ENCODE data around the gene GYS1. TPM values are rescaled to one million over a fixed set of nuclear protein-coding genes. Genes with fewer than 3 reads are reported as not detected.

GYS1 gene
- total RNA-seq, 1 donor from 2014 or later: 62.1 TPM

- DNase-seq (ENCODE audit: extremely low spot score, unreplicated experiment): no peak
These were observed 18.1 kb upstream of the GYS1 start for GRCh38 chr19:49011194-49011593.

GRCh38 chr19:49010453-49010852, 17.3 kb upstream of the GYS1 start:
- Mint-ChIP-seq H3K4me1 (ENCODE audit: unreplicated experiment) (no peaks in the 10 kb centered on the region), H3K27ac (no peak overlapping the region), H3K4me3 (no peak overlapping the region), H3K9me3 (no peaks in the 10 kb centered on the region), H3K27me3 (no peaks in the 10 kb centered on the region), H3K36me3 (peaks cover 6% of the 10 kb centered on the region)
- no peak for TF ChIP-seq CTCF (conservative IDR thresholded peaks at IDR 0.05)
- DNase-seq (ENCODE audit: extremely low spot score, unreplicated experiment): no peak

More at GRCh38 chr19:49011194-49011593, 18.1 kb upstream of the GYS1 start:
- peaks cover 11% of the 10 kb centered on the region for H3K36me3 Mint-ChIP-seq
- H3K27me3 Mint-ChIP-seq: no peaks in the 10 kb centered on the region
- H3K4me1 Mint-ChIP-seq (ENCODE audit: unreplicated experiment): no peaks in the 10 kb centered on the region
- no peaks in the 10 kb centered on the region for H3K9me3 Mint-ChIP-seq
- no peak for TF ChIP-seq CTCF (conservative IDR thresholded peaks at IDR 0.05)
- H3K4me3 Mint-ChIP-seq: no peak overlapping the region
- no peak overlapping the region for H3K27ac Mint-ChIP-seq

GRCh38 chr19:49009828-49010227, 16.7 kb upstream of the GYS1 start:
- TF ChIP-seq CTCF (conservative IDR thresholded peaks at IDR 0.05): no peak
- H3K36me3 Mint-ChIP-seq: peaks cover 8% of the 10 kb centered on the region
- no peaks in the 10 kb centered on the region for H3K4me1 Mint-ChIP-seq (ENCODE audit: unreplicated experiment)
- H3K27ac Mint-ChIP-seq: no peak overlapping the region
- H3K27me3 Mint-ChIP-seq: no peaks in the 10 kb centered on the region
- H3K4me3 Mint-ChIP-seq: no peak overlapping the region
- H3K9me3 Mint-ChIP-seq: no peaks in the 10 kb centered on the region
- no peak for DNase-seq (ENCODE audit: extremely low spot score, unreplicated experiment)

- no peak overlapping the region for H3K4me3 Mint-ChIP-seq
- H3K4me1 Mint-ChIP-seq (ENCODE audit: unreplicated experiment): no peaks in the 10 kb centered on the region
- no peaks in the 10 kb centered on the region for H3K9me3 Mint-ChIP-seq
- no peak for DNase-seq (ENCODE audit: extremely low spot score, unreplicated experiment)
- TF ChIP-seq CTCF (conservative IDR thresholded peaks at IDR 0.05): no peak
- no peaks in the 10 kb centered on the region for H3K27me3 Mint-ChIP-seq
- H3K36me3 Mint-ChIP-seq: peaks cover 3% of the 10 kb centered on the region
- H3K27ac Mint-ChIP-seq: no peak overlapping the region
These were observed 13.8 kb upstream of the GYS1 start for GRCh38 chr19:49006905-49007304.

- H3K4me3 Mint-ChIP-seq: no peak overlapping the region
- no peaks in the 10 kb centered on the region for H3K27me3 Mint-ChIP-seq
- no peak for DNase-seq (ENCODE audit: extremely low spot score, unreplicated experiment)
- no peak for TF ChIP-seq CTCF (conservative IDR thresholded peaks at IDR 0.05)
- H3K4me1 Mint-ChIP-seq (ENCODE audit: unreplicated experiment): no peaks in the 10 kb centered on the region
- no peak overlapping the region for H3K27ac Mint-ChIP-seq
- H3K9me3 Mint-ChIP-seq: no peaks in the 10 kb centered on the region
- H3K36me3 Mint-ChIP-seq: peaks cover 3% of the 10 kb centered on the region
These were observed 12.0 kb upstream of the GYS1 start for GRCh38 chr19:49004964-49005614.

Data from type B pancreatic cell (in vitro differentiated cells).